K562 (cell line): ENCODE results near the gene SHISA7. TPM values are rescaled to one million over a fixed set of nuclear protein-coding genes. Genes with fewer than 3 reads are reported as not detected.

Experiments used
- ATF2 ChIP-seq: sonication (generic); formaldehyde crosslinking; IDR thresholded peaks from 2 replicates; pipeline ENCODE4 v1.8.1; 2022; ENCODE audit warnings: missing genetic modification reagents
- CBX8 ChIP-seq: fragments of 200-600 bp; sonication (generic); IDR thresholded peaks from 2 replicates; pipeline ENCODE4 v1.6.1; 2012; ENCODE audit warnings: borderline replicate concordance, mixed run types, low read depth, mild to moderate bottlenecking, moderate library complexity, mixed read lengths, low read length, control low read depth, inconsistent platforms; ENCODE audit not compliant: poor library complexity, severe bottlenecking; ENCODE audit errors: extremely low read depth
- CREM ChIP-seq: IDR thresholded peaks from 2 replicates; pipeline ENCODE4 v1.6.1; 2014; ENCODE audit warnings: antibody characterized with exemption, low read depth
- E2F4 ChIP-seq: sonication (generic); formaldehyde crosslinking; IDR thresholded peaks from 2 replicates; pipeline ENCODE4 v1.8.0; 2022; ENCODE audit warnings: mild to moderate bottlenecking, low read depth, missing genetic modification reagents
- E2F5 ChIP-seq: sonication (generic); formaldehyde crosslinking; IDR thresholded peaks from 2 replicates; pipeline ENCODE4 v1.8.0; 2022; ENCODE audit warnings: mild to moderate bottlenecking, missing genetic modification reagents
- E2F8 ChIP-seq: fragments of 450-650 bp; IDR thresholded peaks from 2 replicates; pipeline ENCODE4 v1.7.1; 2018; ENCODE audit warnings: mild to moderate bottlenecking, low read depth; ENCODE audit not compliant: partially characterized antibody
- ESRRB ChIP-seq: fragments of 250-450 bp; sonication (Bioruptor Pico); IDR thresholded peaks from 2 replicates; pipeline ENCODE4 v1.5.0; 2020; ENCODE audit warnings: mild to moderate bottlenecking, moderate library complexity, borderline replicate concordance
- ETV5 ChIP-seq: sonication (generic); formaldehyde crosslinking; IDR thresholded peaks from 2 replicates; pipeline ENCODE4 v1.4.0; 2020; ENCODE audit warnings: low read depth, mild to moderate bottlenecking, missing genetic modification reagents
- EWSR1 ChIP-seq: fragments of 450-650 bp; IDR thresholded peaks from 2 replicates; pipeline ENCODE4 v1.6.1; 2018; ENCODE audit warnings: borderline replicate concordance, mild to moderate bottlenecking, low read depth, moderate library complexity; ENCODE audit not compliant: partially characterized antibody
- FOXK1 ChIP-seq: sonication (generic); formaldehyde crosslinking; IDR thresholded peaks from 2 replicates; pipeline ENCODE4 v1.8.0; 2022; ENCODE audit warnings: missing genetic modification reagents, mild to moderate bottlenecking, borderline replicate concordance
- HMBOX1 ChIP-seq: sonication (generic); IDR thresholded peaks from 2 replicates; pipeline ENCODE4 v1.6.1; 2016
- MAZ ChIP-seq, 2 experiments: fragments of 450-650 bp in 1 of 2; sonication (generic) in 1 of 2; formaldehyde crosslinking; IDR thresholded peaks in 1 of 2; conservative IDR thresholded peaks in 1 of 2; 2 replicates each; pipeline versions ENCODE4 v1.4.0 to v1.5.0; 2020; ENCODE audit warnings: mild to moderate bottlenecking in 1 of 2, missing genetic modification reagents in 1 of 2
- MIER1 ChIP-seq: fragments of 450-650 bp; IDR thresholded peaks from 2 replicates; pipeline ENCODE4 v1.6.1; 2016; ENCODE audit warnings: antibody characterized with exemption, mild to moderate bottlenecking, low read depth
- MYC ChIP-seq, 2 experiments: fragments of 250-450 bp in 1 of 2; sonication (Bioruptor Pico) in 1 of 2; IDR thresholded peaks; 2 replicates each; pipeline versions ENCODE4 v1.5.1 to v1.6.1; 2012 to 2021; ENCODE audit warnings: low read depth in 2 of 2, borderline replicate concordance in 1 of 2, improper control_type of control experiment in 1 of 2, low read length in 1 of 2, mild to moderate bottlenecking in 1 of 2, moderate library complexity in 1 of 2
- PTBP1 ChIP-seq: fragments of 200-400 bp; formaldehyde crosslinking; IDR thresholded peaks from 2 replicates; pipeline ENCODE4 v1.6.1; 2017; ENCODE audit warnings: low read depth, low read length
- RFX1 ChIP-seq: fragments of 450-650 bp; IDR thresholded peaks from 2 replicates; pipeline ENCODE4 v1.6.1; 2016; ENCODE audit warnings: mild to moderate bottlenecking, moderate library complexity
- STAG1 ChIP-seq: sonication (generic); formaldehyde crosslinking; IDR thresholded peaks from 2 replicates; pipeline ENCODE4 v1.5.0; 2020; ENCODE audit warnings: missing genetic modification reagents, borderline replicate concordance
- ZNF785 ChIP-seq: fragments of 250-450 bp; sonication (Bioruptor Pico); IDR thresholded peaks from 2 replicates; pipeline ENCODE4 v1.4.0; 2020; ENCODE audit warnings: mild to moderate bottlenecking
- polyA plus RNA-seq, 8 experiments: library from polyadenylated mRNA; depleted of rRNA in 4 of 8; stranded (reverse) in 5 of 8; unstranded in 3 of 8; fragments of >200 nt; fragmentation: Nextera tagmentation in 2 of 8; fragmentation: Illumina TruSeq in 1 of 8; extraction: Ambion mirVana in 2 of 8; extraction: Trizol in 1 of 8; gene quantifications; 2 replicates each; pipeline versions ENCODE4 v1.2.1 to v1.2.3, GENCODE V29; 2011 to 2014; ENCODE audit warnings: inconsistent platforms in 1 of 8, missing spikeins in 1 of 8
- total RNA-seq, 7 experiments: library from RNA; depleted of rRNA in 6 of 7; stranded (reverse); fragments of >200 nt in 6 of 7; fragmentation: Illumina TruSeq in 2 of 7; extraction: Trizol in 2 of 7; gene quantifications; 2 replicates each; pipeline versions ENCODE4 v1.2.1 to v1.2.3, GENCODE V29; 2011 to 2021; ENCODE audit warnings: low replicate concordance in 1 of 7

The SHISA7 gene
- total and polyA plus RNA-seq, 9 of the 15 experiments (the other 6 are each of a cell fraction or from before 2014, with no cell fraction given): 0.01 to 0.40 (median 0.07) TPM

GRCh38 chr19:55484593-55485438 is 41.7 kb upstream of the SHISA7 start, which contains the start of gene NAT14 (continued):
- TF ChIP-seq MYC (IDR thresholded peaks at IDR 0.05; ENCODE audit: low read depth, low read length): no peak; the same call in 1 of the 2 replicates
- TF ChIP-seq MYC (CRISPR knock-in tag; IDR thresholded peaks at IDR 0.05; ENCODE audit: borderline replicate concordance, low read depth): no peak; the same call in 1 of the 2 replicates
- TF ChIP-seq CREM: peak; percentile 97
- TF ChIP-seq STAG1 (CRISPR knock-in tag): no peak
- 0 out of 2 replicates have a peak, but pooled peaks have one; percentile 1 for TF ChIP-seq ATF2 (CRISPR knock-in tag)
- TF ChIP-seq EWSR1: no peak
- TF ChIP-seq PTBP1: 0 out of 2 replicates have a peak, but pooled peaks have one; percentile 20
- peak; percentile 40 for TF ChIP-seq E2F8
- TF ChIP-seq RFX1: peak; percentile 97
- peak; percentile 81 to 83 for TF ChIP-seq MAZ (CRISPR knock-in tag; conservative IDR thresholded peaks at IDR 0.05 in 1 of 2, IDR thresholded peaks at IDR 0.05 in 1 of 2)
- no peak for TF ChIP-seq CBX8
- no peak for TF ChIP-seq MIER1
- TF ChIP-seq HMBOX1: no peak
- TF ChIP-seq E2F4 (CRISPR knock-in tag): peak; percentile 54; the same call in 1 of the 2 replicates
- peak; percentile 69 for TF ChIP-seq ETV5 (CRISPR knock-in tag)
- no peak for TF ChIP-seq E2F5 (CRISPR knock-in tag)
- no peak for TF ChIP-seq FOXK1 (CRISPR knock-in tag)
- no peak for TF ChIP-seq ESRRB
- TF ChIP-seq ZNF785: no peak
